ENCODE data around the gene CRYBA2. TPM values are rescaled to one million over a fixed set of nuclear protein-coding genes. Genes with fewer than 3 reads are reported as not detected.

The CRYBA2 gene
- total RNA-seq, 1 donor from 2014 or later = not detected

DNA sequence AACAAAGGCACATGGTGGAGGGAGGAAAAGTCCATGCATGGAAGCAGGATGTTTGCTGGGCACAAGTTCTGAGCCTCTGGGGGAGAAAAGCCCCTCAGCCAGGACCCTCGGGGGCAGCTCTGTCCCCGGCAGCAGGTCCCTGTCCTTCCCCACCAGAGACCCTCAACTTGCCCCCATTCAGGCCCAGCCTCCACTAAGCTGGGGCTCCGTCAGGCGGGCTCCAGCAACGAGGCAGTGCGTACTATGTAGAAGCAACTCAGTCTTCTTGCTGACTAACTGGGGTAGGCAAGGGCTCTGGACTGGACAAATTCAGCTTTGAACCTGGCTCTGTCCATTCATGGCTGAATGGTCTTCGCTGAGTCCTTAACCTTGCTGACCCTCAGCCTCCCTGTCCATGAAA, 25.1 kb upstream of the CRYBA2 start:
- no peak for DNase-seq (ENCODE audit: low spot score in 2 of 2, unreplicated experiment in 2 of 2)
- H3K27ac Mint-ChIP-seq = no peak overlapping the region
- H3K4me3 Mint-ChIP-seq = no peak overlapping the region
- H3K36me3 Mint-ChIP-seq = no peaks in the 10 kb centered on the region
- no peaks in the 10 kb centered on the region for H3K4me1 Mint-ChIP-seq
- H3K27me3 Mint-ChIP-seq (ENCODE audit: low read depth) = peaks cover 76% of the 10 kb centered on the region
- no peaks in the 10 kb centered on the region for H3K9me3 Mint-ChIP-seq
- TF ChIP-seq, protein P1, sequence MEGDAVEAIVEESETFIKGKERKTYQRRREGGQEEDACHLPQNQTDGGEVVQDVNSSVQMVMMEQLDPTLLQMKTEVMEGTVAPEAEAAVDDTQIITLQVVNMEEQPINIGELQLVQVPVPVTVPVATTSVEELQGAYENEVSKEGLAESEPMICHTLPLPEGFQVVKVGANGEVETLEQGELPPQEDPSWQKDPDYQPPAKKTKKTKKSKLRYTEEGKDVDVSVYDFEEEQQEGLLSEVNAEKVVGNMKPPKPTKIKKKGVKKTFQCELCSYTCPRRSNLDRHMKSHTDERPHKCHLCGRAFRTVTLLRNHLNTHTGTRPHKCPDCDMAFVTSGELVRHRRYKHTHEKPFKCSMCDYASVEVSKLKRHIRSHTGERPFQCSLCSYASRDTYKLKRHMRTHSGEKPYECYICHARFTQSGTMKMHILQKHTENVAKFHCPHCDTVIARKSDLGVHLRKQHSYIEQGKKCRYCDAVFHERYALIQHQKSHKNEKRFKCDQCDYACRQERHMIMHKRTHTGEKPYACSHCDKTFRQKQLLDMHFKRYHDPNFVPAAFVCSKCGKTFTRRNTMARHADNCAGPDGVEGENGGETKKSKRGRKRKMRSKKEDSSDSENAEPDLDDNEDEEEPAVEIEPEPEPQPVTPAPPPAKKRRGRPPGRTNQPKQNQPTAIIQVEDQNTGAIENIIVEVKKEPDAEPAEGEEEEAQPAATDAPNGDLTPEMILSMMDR (IDR thresholded peaks at IDR 0.05; ENCODE audit: unreplicated experiment) = no peak

DNA sequence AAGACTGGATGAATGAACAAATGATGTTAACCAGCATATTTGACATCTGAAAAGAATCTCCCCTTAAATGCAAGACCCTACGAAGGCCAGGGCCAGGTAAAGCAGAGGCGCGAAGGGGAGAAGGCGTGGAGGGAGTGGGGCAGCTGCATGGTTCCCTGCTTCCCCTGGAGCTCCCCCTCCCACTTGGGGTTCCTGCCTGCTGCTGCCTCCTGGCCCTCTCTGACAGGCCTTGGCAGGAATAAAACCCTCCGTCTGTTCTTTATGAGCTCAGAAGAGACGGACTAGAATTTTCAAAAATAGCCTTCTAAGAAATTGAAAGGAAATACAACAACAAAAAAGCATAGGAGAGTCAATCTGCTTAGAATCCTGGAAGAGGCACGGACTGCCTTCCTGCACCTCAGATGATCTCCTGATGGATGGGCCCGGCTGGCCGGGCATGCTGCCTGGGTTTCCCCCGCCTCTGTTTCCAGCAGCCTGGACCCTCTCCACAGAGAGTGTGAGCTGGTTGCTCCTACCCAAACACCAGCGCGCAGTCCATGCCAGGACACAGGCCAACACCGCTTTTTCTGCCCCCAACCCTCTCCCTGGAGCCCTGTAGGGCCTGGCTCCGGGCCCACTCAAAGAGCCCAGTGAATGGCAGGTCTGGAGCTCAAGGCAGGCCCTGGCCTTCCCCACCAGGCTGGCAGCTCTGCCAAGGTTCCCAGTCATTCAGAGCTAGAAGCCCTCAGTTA, 24.1 kb upstream of the CRYBA2 start:
- H3K4me3 Mint-ChIP-seq = no peak overlapping the region
- no peak overlapping the region for H3K27ac Mint-ChIP-seq
- H3K4me1 Mint-ChIP-seq = no peaks in the 10 kb centered on the region
- no peak for DNase-seq (ENCODE audit: low spot score in 2 of 2, unreplicated experiment in 2 of 2)
- H3K9me3 Mint-ChIP-seq = no peaks in the 10 kb centered on the region
- no peaks in the 10 kb centered on the region for H3K36me3 Mint-ChIP-seq
- TF ChIP-seq, protein P1 (IDR thresholded peaks at IDR 0.05; ENCODE audit: unreplicated experiment) = no peak
- H3K27me3 Mint-ChIP-seq (ENCODE audit: low read depth) = peaks cover 80% of the 10 kb centered on the region

DNA sequence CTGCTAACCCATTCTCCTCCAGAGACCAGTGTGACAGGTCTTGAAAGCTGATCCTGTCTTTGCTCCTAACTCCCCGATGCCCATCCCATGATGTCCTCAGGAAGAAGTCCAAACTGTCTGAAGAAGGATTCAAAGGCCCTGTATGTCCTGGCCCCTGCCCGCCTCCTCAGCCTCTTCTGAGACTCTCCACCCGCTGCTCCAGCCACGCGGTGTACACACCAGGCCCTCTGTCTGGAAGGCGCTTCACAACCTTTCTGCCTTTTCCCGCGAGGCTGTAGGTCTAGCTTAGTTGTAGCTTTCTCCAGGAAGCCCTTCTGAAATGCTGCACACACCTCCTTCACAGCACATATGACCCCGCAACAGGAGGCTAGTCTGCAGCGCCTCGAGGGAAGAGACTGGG, 23.5 kb upstream of the CRYBA2 start:
- no peaks in the 10 kb centered on the region for H3K9me3 Mint-ChIP-seq
- H3K27me3 Mint-ChIP-seq (ENCODE audit: low read depth) = peaks cover 85% of the 10 kb centered on the region

DNA sequence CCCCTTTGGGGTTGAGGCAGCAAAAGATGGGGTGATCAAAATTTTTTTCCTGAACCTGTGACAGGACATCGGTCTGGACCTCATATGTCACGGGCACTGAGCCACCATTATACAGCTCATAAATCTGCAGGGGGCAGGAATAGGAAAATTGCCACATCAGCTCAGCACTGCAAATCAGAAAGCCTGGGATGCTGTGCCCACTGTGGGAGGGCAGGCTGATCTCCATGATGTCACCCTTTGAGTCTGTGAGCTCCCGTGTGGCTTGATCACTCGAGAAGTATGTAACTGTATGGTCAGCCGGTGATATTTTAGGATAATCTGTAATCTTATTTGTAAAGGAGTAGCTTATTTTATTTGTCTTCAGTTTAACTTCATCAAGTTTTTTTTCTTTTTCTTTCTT, 17.7 kb upstream of the CRYBA2 start:
- Mint-ChIP-seq H3K4me1 (no peaks in the 10 kb centered on the region), H3K27ac (no peak overlapping the region), H3K9me3 (no peaks in the 10 kb centered on the region), H3K4me3 (no peak overlapping the region), H3K27me3 (ENCODE audit: low read depth) (peaks cover 88% of the 10 kb centered on the region), H3K36me3 (no peaks in the 10 kb centered on the region)
- DNase-seq (ENCODE audit: low spot score in 2 of 2, unreplicated experiment in 2 of 2) = no peak
- TF ChIP-seq, protein P1 (IDR thresholded peaks at IDR 0.05; ENCODE audit: unreplicated experiment) = no peak

More for the DNA sequence above, 23.5 kb upstream of the CRYBA2 start:
- Mint-ChIP-seq H3K4me3 (no peak overlapping the region), H3K4me1 (no peaks in the 10 kb centered on the region), H3K27ac (no peak overlapping the region), H3K36me3 (no peaks in the 10 kb centered on the region)
- no peak for DNase-seq (ENCODE audit: low spot score in 2 of 2, unreplicated experiment in 2 of 2)
- TF ChIP-seq, protein P1 (IDR thresholded peaks at IDR 0.05; ENCODE audit: unreplicated experiment) = no peak

DNA sequence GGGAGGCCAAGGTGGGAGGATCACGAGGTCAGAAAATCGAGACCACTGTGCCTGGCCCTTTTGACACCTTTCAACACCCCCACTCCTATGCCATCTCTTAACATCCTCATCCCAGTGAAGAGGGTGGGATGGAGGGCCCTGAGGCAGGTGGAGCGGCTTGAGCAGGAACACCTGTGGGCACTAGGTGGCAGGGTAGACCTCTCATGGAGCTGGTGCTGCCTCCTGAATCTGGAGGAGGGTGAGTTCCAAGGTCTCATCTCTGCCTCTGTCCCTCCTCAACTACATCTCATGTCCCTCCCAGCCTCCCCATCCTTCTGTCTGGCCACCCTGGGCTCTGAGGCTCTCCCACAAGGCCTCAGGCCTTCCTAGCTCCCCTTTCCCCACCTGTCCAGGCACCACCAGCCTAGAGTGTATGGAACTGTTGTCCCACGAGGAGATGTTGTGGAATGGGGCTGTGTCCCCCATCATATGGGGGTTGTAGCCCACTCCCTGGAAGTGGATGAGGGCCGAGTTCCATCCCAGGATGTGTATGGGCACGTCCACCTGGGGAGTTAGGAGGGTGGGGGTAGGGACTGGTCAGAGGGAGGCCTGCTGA, 17.0 kb upstream of the CRYBA2 start:
- TF ChIP-seq, protein P1 (IDR thresholded peaks at IDR 0.05; ENCODE audit: unreplicated experiment) = peak; percentile 23
- no peaks in the 10 kb centered on the region for H3K4me1 Mint-ChIP-seq
- no peaks in the 10 kb centered on the region for H3K9me3 Mint-ChIP-seq
- H3K4me3 Mint-ChIP-seq = no peak overlapping the region
- no peaks in the 10 kb centered on the region for H3K36me3 Mint-ChIP-seq
- no peak for DNase-seq (ENCODE audit: low spot score in 2 of 2, unreplicated experiment in 2 of 2)
- peaks cover 88% of the 10 kb centered on the region for H3K27me3 Mint-ChIP-seq (ENCODE audit: low read depth)
- no peak overlapping the region for H3K27ac Mint-ChIP-seq
